Measurements from ENCODE around the gene PROK1. TPM values are rescaled to one million over a fixed set of nuclear protein-coding genes. Genes with fewer than 3 reads are reported as not detected.

The PROK1 gene
- total RNA-seq, 2 donors from 2014 or later = 1.0 to 5.1 TPM

- Histone ChIP-seq H3K27ac (no peak overlapping the region), H3K36me3 (no peaks in the 10 kb centered on the region), H3K9me3 (no peaks in the 10 kb centered on the region), H3K27me3 (no peaks in the 10 kb centered on the region), H3K4me3 (no peak overlapping the region), H3K4me1 (peaks cover 0 to 17% of the 10 kb centered on the region in 2 donors)
- no peak for TF ChIP-seq CTCF (IDR thresholded peaks at IDR 0.05)
- no peak for DNase-seq (ENCODE audit: low spot score)
These were observed 31.8 kb downstream of the PROK1 start for GRCh38 chr1:110482662-110483307.

- no peaks in the 10 kb centered on the region for H3K36me3 ChIP-seq
These were observed 32.3 kb downstream of the PROK1 start for GRCh38 chr1:110483308-110483685.

GRCh38 chr1:110484801-110485200, 33.9 kb downstream of the PROK1 start:
- no peak overlapping the region for H3K4me3 ChIP-seq
- no peaks in the 10 kb centered on the region for H3K9me3 ChIP-seq
- H3K27me3 ChIP-seq = no peaks in the 10 kb centered on the region
- H3K4me1 ChIP-seq = peaks cover 0 to 17% of the 10 kb centered on the region in 2 donors
- no peaks in the 10 kb centered on the region for H3K36me3 ChIP-seq
- DNase-seq (ENCODE audit: low spot score) = no peak
- no peak overlapping the region for H3K27ac ChIP-seq
- no peak for TF ChIP-seq CTCF (IDR thresholded peaks at IDR 0.05)

More at GRCh38 chr1:110483308-110483685, 32.3 kb downstream of the PROK1 start:
- no peak for TF ChIP-seq CTCF (IDR thresholded peaks at IDR 0.05)
- Histone ChIP-seq H3K9me3 (no peaks in the 10 kb centered on the region), H3K27me3 (no peaks in the 10 kb centered on the region), H3K4me3 (no peak overlapping the region), H3K27ac (no peak overlapping the region), H3K4me1 (peaks cover 0 to 17% of the 10 kb centered on the region in 2 donors)
- DNase-seq (ENCODE audit: low spot score) = no peak

GRCh38 chr1:110485725-110486124, 34.8 kb downstream of the PROK1 start:
- H3K27ac ChIP-seq = no peak overlapping the region
- H3K4me3 ChIP-seq = no peak overlapping the region
- DNase-seq (ENCODE audit: low spot score) = no peak
- H3K9me3 ChIP-seq = no peaks in the 10 kb centered on the region
- TF ChIP-seq CTCF (IDR thresholded peaks at IDR 0.05) = no peak
- peaks cover 0 to 17% of the 10 kb centered on the region in 2 donors for H3K4me1 ChIP-seq
- no peaks in the 10 kb centered on the region for H3K27me3 ChIP-seq
- H3K36me3 ChIP-seq = no peaks in the 10 kb centered on the region

GRCh38 chr1:110487726-110488125, 36.8 kb downstream of the PROK1 start:
- H3K4me3 ChIP-seq = no peak overlapping the region
- no peaks in the 10 kb centered on the region for H3K27me3 ChIP-seq
- no peaks in the 10 kb centered on the region for H3K36me3 ChIP-seq
- TF ChIP-seq CTCF (IDR thresholded peaks at IDR 0.05) = no peak
- DNase-seq (ENCODE audit: low spot score) = no peak
- H3K4me1 ChIP-seq = peaks cover 0 to 9% of the 10 kb centered on the region in 2 donors
- no peak overlapping the region for H3K27ac ChIP-seq
- H3K9me3 ChIP-seq = no peaks in the 10 kb centered on the region

GRCh38 chr1:110488161-110488560, 37.2 kb downstream of the PROK1 start:
- Histone ChIP-seq H3K4me3 (no peak overlapping the region), H3K27me3 (no peaks in the 10 kb centered on the region), H3K4me1 (peaks cover 0 to 8% of the 10 kb centered on the region in 2 donors), H3K9me3 (no peaks in the 10 kb centered on the region), H3K27ac (no peak overlapping the region), H3K36me3 (no peaks in the 10 kb centered on the region)
- TF ChIP-seq CTCF (IDR thresholded peaks at IDR 0.05) = no peak
- DNase-seq (ENCODE audit: low spot score) = no peak
